Measurements from ENCODE around the gene GRIK5. TPM values are rescaled to one million over a fixed set of nuclear protein-coding genes. Genes with fewer than 3 reads are reported as not detected.

The GRIK5 gene
- total RNA-seq, 2 experiments from 2014 or later: 0.73 to 1.3 TPM

GRCh38 chr19:41999071-41999877 is 70.7 kb downstream of the GRIK5 start:
- Histone ChIP-seq H3K79me2 (ENCODE audit: insufficient read depth, low read depth, low read length) (no peaks in the 10 kb centered on the region), H3K4me3 (ENCODE audit: low read depth, low read length, poor library complexity, severe bottlenecking) (no peak overlapping the region), H3K4me1 (ENCODE audit: insufficient read depth, low read length, poor library complexity, severe bottlenecking) (peaks cover 26% of the 10 kb centered on the region), H3K9me3 (ENCODE audit: low read length) (no peaks in the 10 kb centered on the region), H3K36me3 (ENCODE audit: insufficient read depth, low read length) (no peaks in the 10 kb centered on the region), H4K20me1 (ENCODE audit: insufficient read depth, low read length) (no peaks in the 10 kb centered on the region), H2AFZ (ENCODE audit: low read length) (no peak overlapping the region), H3K9me2 (ENCODE audit: insufficient read depth, low read length) (no peaks in the 10 kb centered on the region), H3K27ac (ENCODE audit: low read depth, low read length, poor library complexity, severe bottlenecking) (no peak overlapping the region), H3K4me2 (ENCODE audit: low read length) (no peak overlapping the region)
- ChIA-PET POLR2A (no interaction called here), CTCF (ENCODE audit: unreplicated experiment) (interaction anchor here (0.6 kb wide), 1 partner anchor 24 kb away, joined by 3 read pairs; no protein-coding TSS in a partner anchor)
- intact Hi-C loops (cut with micrococcal nuclease; ENCODE audit: unreplicated experiment): loop anchor here (2.0 kb wide), 1 partner anchor 36 kb away; no protein-coding TSS in a partner anchor
- no peak for DNase-seq (ENCODE audit: low spot score)
- TF ChIP-seq EZH2phosphoT487 (IDR thresholded peaks at IDR 0.05; ENCODE audit: borderline replicate concordance, low read depth, low read length) (no peak), CTCF (conservative IDR thresholded peaks at IDR 0.05; ENCODE audit: low read length) (no peak)
- no TSS peak for BruUV-seq (replicated peaks)

GRCh38 chr19:41998246-41999020 is 71.6 kb downstream of the GRIK5 start:
- Histone ChIP-seq H3K27ac (ENCODE audit: low read depth, low read length, poor library complexity, severe bottlenecking) (no peak overlapping the region), H3K79me2 (ENCODE audit: insufficient read depth, low read depth, low read length) (no peaks in the 10 kb centered on the region), H2AFZ (ENCODE audit: low read length) (peak overlapping the region; percentile 12; the same call in 1 of the 2 replicates), H3K36me3 (ENCODE audit: insufficient read depth, low read length) (no peaks in the 10 kb centered on the region), H3K9me3 (ENCODE audit: low read length) (no peaks in the 10 kb centered on the region), H3K4me3 (ENCODE audit: low read depth, low read length, poor library complexity, severe bottlenecking) (peak overlapping the region; percentile 59), H3K4me2 (ENCODE audit: low read length) (peak overlapping the region; percentile 70), H3K4me1 (ENCODE audit: insufficient read depth, low read length, poor library complexity, severe bottlenecking) (peaks cover 27% of the 10 kb centered on the region), H3K9me2 (ENCODE audit: insufficient read depth, low read length) (no peaks in the 10 kb centered on the region), H4K20me1 (ENCODE audit: insufficient read depth, low read length) (no peaks in the 10 kb centered on the region)
- intact Hi-C loops (cut with micrococcal nuclease; ENCODE audit: unreplicated experiment): loop anchor here (2.0 kb wide), 1 partner anchor 36 kb away; no protein-coding TSS in a partner anchor
- peak; percentile 74 for DNase-seq (ENCODE audit: low spot score)
- CTCF ChIA-PET (ENCODE audit: unreplicated experiment): no interaction called here
- no peak for TF ChIP-seq EZH2phosphoT487 (IDR thresholded peaks at IDR 0.05; ENCODE audit: borderline replicate concordance, low read depth, low read length)
- TF ChIP-seq CTCF (conservative IDR thresholded peaks at IDR 0.05; ENCODE audit: low read length): peak; percentile 82
- BruUV-seq (replicated peaks): no TSS peak
- POLR2A ChIA-PET: no interaction called here

Data from OCI-LY7 (cell line).